AG09319 (cell line): ENCODE results near the gene SIRPA.
A peak's percentile ranks its signal among the peaks of the same experiment; 100 is the strongest.

ENCODE experiments used
- DNase-seq: peaks from one replicate; pipeline ENCODE4 v3.0.0-alpha.2; 2010; ENCODE audit warnings: low read depth; ENCODE audit errors: extremely low read depth
- CTCF ChIP-seq: IDR thresholded peaks from 2 replicates; pipeline ENCODE4 v1.5.1; 2011; ENCODE audit warnings: low read depth, mild to moderate bottlenecking, inconsistent platforms, low read length, moderate library complexity

The SIRPA gene

GRCh38 chr20:1961374-1961773 is 66.2 kb downstream of the SIRPA start:
- no peak for TF ChIP-seq CTCF
- DNase-seq, result no peak

DNA sequence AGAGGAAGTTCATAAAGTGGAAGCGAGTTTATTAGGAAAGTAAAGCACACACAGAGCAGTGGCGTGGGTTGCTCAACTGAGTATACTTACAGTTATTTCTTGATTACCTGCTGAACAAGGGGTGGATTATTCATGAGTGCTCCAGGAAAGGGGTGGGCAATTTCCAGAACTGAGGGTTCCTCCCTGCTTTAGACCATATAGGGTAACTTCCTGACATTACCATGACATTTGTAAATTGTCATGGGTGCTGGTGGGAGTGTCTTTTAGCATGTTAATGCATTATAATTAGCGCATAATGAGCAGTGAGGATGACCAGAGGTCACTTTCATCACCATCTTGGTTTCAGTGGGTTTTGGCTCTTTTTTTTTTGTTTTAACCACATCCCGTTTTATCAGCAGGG is 68.9 kb downstream of the SIRPA start:
- no peak for TF ChIP-seq CTCF
- DNase-seq, result no peak

- DNase-seq, result no peak
- TF ChIP-seq CTCF, result peak; percentile 21
Observed at GRCh38 chr20:1964659-1965405, 69.6 kb downstream of the SIRPA start.

DNA sequence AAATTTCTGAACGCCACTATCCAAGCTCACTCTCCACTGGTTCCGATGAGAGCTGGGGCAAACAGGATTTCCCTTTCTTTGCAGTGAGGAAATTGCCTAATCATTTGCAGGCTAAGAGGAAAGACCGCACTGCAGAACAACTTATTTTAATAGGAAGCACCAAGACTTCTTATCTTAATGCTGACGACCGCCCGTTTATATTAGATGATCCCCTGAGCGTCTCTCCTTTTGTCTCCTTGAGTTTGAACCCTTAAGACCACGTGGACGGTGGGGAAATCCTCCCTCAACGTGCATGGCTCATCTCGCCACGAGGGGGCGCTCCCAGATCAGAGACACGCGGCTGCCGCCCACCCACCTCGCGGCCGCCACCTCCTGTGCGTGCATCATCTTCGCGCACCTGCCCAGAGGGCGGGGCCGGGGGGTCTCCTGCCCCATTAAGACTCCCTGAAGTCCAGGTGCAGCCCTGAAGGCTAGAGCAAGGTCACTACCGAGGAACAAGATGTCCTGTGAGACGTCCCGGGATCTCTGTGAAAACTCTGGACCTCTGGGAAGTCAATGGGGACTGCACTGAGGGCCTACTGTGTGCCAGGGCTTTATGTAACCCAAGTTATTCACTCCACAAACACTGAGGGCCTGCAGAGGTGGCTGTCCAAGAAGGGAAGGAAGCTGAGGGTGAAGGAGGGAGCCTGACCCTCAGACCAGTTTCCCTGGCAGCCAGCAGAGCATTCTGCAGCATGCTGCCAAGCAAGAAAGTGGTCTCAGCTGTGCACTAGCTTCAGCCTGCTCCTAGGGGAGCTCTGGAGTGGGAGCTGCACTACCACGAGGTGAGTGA is 70.5 kb downstream of the SIRPA start:
- peak; percentile 89 for TF ChIP-seq CTCF
- no peak for DNase-seq

- no peak for DNase-seq
- no peak for TF ChIP-seq CTCF
Observed at GRCh38 chr20:1968964-1969363, 73.8 kb downstream of the SIRPA start.

DNA sequence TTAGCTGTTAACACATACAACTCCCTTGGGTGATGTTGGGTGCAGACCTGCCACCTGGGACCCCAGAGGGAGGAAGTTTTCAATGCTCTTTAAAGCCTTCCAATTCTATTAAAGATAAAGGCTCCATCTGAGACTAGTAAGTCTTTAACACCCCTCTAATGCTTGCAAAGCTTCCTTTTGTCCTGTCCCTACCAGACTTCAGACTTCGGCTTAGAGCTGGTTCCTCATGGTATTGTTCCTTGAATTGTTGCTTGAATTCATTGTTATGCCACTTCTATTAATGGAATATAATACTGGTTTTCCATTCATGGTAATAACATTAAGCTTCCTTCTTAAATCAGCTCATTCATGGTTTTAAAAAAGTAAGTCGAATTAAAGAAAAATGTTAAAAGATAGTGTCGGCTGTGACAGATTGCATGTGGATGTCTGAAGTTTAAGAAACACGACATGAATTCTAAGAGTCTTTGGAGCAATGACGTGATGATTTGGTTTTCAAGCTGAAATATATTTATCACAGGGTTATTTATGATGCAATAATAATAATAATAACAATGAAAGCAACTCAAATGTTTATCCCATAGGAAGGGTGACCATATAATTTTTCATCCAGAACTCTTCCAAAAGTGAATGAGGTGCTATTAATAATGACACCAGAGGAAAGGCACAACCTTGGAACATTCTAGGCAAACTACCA is 76.8 kb downstream of the SIRPA start:
- no peak for DNase-seq
- TF ChIP-seq CTCF, result no peak
